NCI-H1436 treated with DMSO at 0.1 percent for 48 hours (cell line): ENCODE measurements around the gene CLDN8.

Experiments
- DNase-seq: peaks from one replicate; lab custom pipeline; 2025; lab: John Stamatoyannopoulos, UW

Gene CLDN8

DNA sequence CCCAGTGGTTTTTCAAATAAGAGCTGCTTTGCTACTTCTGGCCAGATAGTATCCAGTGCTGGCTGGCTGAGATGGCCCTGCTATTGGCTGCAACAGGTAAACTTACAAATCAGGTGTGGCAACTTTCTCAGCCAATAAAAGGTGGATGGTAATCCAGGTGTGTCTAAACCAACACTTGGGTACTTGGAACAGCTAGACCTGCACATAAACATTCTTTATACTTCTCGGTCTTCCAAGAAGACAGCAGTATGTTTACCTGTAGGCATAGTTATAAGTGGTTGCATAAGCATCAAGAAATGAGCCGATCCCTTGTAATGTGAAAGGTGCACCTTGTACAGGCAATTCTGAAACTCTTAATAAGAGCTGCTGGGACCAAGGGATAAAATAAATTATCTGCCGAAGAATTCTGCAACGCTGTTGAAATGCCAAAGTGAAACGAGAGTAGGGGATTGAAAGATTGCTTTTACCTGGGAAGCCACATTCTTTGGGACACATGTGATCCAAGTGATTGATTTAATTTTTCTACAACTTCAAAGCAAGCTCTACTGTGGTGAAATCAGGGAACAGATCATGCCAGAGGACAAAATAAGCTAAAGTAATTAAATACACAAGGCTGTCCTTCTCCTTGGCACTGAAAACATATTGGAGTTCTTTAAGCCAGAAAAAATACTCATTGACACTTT, at the start of gene CLDN8:
TSS of gene CLDN8 (minus strand) at position 57 of the 683 bp plus-strand sequence. CDS start 172 bp downstream, outside the sequence.
- DNase-seq: no peak

DNA sequence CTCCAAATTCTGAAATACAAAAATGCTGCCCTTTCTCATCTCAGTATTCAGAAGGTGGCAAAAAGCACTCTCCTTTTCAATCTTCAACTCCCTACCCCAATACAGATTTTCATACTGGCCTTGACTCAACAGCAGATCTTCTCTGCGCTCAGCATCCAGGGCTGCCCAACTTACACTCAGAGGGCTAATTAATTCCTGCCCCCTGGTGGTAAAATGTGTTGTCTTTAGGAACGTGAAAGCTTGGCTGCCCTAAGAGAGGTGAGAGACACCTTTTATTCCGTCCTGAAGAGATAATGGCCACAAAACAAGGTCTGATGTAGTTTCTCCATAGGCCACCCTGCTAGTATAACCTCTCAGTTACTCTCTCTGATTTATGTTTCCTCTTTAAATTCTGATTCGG, 41.9 kb upstream of the CLDN8 start:
- no peak for DNase-seq

DNA sequence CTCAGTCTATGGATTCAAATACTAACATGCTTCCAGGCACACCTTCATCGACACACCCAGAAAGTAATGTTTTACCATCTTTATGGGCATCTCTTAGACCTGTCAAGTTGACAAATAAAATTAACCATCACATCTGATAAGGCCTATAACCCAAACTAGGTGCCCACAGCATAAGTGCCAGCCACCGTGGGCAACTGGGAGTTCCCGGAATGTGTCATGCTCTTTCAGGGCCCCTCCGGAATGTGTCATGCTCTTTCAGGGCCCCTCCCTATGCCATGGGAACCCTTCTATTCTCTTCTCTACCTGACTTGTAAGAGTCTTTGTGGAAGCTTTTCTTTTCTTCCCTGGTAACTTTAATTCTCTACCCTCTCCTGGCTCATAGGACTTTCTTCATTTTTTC, 40.2 kb upstream of the CLDN8 start:
- DNase-seq: no peak

DNA sequence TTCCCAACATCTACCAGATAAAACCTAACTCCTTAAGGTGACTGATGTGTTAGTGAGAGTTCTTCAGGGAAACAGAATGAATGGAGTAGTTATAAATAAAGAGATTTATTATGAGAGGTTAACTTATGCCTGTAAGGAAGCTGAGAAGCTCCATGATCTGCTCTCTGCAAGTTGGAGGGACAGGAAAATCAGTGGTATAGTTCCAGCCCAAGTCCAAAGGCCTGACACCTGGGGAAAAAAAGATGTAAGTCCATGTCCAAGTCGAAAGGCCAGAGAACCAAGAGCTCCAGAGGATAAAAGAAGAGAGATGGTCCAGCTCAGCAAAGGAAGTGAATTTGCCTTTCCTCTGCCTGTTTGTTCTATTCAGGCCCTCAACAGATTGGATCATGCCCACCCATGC, 39.8 kb upstream of the CLDN8 start:
- no peak for DNase-seq

DNA sequence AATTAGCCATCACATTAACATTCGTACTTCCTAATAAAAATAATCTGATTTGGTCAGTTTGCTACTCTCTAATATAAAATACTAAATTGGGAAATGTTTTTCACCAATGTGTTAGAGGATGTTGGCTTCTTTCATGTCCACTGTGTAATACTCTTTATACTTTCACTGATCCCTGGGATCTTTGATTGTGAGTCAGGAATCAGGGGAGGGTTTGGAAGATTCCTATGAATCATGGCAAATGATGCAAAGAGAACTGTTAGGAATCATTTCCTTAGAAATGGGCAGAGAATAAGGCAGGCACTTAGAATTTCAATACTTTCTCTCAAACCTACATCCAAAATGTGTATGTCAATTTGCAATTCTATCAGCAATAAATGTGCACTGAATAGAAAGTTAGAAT, 35.9 kb upstream of the CLDN8 start:
- DNase-seq: no peak

DNA sequence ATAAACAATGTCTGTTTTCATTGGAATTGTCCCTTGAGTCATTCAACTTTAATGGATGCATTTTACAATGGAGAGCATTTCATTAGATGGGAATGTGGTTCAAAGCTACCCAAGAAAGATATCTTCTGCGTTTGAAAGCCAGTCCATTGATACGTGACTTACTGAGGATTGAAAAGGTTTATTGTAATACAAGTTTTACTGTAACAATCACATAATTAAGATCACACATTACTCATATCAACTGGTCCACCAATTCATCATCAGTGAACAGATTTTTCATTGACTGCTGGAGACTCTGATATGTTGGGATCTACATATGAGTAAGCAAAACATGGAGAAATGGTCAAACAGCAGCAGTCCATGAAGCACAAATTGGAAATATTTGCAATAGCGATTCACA, 34.0 kb upstream of the CLDN8 start:
- DNase-seq: no peak

DNA sequence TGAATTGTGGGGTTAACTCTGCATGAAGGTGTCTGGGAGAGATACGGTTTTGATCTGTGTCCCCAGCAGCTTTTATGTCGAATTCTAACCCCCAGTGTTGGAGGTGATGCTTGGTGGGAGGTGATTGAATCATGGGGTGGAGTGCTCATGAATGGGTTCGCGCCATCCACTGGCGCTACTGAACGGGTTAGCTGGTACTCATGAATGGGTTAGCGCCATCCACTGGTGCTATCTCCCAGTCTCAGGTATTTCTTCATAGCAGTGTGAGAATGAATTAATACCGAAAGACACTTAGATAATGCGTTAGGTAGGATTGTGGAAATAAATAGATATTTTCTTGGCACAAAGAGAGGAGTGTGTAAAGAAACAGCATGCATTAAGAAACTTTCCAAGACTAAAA, 32.9 kb upstream of the CLDN8 start:
- no peak for DNase-seq

DNA sequence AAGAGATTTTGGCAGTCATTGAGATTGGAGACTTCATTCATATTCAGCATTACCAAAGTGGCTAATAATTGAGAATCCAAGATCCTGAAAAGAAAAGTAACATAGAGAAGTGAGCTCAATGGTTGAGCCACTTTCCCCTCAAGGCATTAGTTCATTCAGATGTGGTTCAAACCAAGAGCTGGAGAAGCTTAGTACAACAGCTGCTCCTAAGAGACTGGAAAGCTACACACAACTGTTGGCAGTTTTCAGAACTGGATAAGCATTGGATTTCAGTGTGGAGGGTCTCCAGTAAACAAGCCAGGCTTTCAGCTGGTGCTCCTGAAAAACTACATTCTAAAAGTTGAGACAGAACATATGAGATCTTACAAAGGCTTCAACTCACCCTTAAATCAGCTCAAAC, 29.2 kb upstream of the CLDN8 start:
- DNase-seq: no peak

DNA sequence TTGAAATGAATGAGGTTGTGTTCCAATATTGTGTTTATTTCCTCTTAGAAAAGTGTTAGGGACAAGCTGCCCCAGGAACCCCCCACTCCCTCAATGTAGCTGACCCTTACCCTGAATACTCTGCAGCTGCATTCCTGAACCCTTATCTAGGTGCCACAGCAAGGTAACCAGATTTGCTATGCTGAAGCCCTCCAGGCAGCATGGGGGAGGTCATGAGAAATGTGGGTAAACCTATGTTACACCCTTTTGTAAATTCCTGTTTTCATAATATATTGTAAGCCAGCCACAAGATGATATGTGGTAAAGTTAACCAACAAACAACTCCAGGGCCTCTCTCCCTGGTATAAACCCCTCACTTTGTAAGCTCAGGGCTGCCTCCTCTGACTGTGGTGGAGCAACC, 27.8 kb upstream of the CLDN8 start:
- DNase-seq: no peak

DNA sequence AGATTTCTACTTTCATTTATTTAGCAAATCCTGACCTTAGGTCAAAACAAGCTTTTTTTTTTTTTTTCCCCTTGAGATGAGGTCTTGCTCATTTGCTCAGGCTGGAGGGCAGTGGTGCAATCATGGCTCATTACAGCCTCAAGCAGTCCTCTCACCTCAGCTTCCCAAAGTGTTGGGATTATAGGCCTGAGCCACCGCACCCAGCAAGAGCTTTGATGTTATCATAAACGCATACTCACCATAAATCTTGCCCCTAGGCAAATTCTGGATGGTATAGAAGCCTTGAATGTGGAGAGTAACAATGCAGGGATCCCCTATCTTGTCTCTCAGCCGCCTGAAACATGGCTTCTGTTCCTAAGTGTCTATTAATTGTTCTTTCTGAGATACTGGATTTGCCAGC, 24.8 kb upstream of the CLDN8 start:
- DNase-seq: no peak

DNA sequence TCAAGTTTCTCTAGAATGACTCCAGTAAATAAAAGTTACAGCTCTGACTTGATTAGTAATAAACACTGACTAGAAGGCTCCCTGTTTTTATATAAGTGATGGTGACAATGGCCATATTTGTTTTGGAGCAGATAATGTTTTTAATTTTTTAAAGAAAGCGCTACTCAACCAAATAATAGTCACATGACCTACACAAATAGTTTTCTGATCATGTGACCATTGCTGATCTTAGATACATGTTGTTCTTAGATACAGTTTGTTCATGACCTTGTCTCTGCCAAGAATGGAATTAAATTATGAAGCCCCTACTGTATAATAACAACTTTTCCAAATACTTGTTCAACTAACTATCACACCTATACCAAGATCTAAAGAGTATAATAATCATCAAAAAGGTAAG, 22.3 kb upstream of the CLDN8 start:
- no peak for DNase-seq

DNA sequence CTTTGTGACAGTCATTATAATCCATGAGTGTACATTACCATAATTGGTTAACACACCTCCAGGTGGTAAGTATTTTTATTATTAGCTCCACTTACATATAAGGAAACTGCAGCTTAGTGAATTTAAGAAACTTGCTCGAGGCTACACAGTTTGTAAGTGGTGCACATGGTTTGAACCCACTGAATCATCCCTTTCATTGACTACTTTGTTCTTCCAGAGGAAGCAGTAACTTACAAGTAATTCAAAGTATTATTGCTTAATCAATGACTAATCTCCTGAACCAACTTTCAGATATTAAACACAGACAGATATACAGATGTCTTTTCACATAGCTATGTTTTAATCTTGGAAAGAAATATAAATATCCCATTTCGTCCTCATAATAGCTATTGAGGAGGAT, 18.7 kb upstream of the CLDN8 start:
- no peak for DNase-seq

DNA sequence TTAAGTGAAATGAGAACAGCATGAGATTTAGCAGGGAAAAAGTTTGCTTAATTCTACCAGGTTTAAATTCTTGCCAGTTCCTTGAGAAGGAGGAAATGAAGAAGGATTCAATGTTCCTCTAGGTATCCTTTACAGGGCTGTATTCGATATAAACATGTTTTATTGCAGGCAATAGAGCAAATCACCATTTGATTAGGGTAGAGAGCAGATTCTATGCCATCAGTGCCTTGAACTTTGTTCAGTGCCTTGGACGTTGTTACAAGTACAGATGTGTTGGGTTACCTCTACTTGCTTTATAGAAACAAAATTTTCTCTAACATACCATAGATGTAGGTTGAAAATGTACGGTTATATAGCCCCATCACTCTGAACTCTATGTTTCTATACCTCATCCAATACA, 18.2 kb upstream of the CLDN8 start:
- DNase-seq: no peak

DNA sequence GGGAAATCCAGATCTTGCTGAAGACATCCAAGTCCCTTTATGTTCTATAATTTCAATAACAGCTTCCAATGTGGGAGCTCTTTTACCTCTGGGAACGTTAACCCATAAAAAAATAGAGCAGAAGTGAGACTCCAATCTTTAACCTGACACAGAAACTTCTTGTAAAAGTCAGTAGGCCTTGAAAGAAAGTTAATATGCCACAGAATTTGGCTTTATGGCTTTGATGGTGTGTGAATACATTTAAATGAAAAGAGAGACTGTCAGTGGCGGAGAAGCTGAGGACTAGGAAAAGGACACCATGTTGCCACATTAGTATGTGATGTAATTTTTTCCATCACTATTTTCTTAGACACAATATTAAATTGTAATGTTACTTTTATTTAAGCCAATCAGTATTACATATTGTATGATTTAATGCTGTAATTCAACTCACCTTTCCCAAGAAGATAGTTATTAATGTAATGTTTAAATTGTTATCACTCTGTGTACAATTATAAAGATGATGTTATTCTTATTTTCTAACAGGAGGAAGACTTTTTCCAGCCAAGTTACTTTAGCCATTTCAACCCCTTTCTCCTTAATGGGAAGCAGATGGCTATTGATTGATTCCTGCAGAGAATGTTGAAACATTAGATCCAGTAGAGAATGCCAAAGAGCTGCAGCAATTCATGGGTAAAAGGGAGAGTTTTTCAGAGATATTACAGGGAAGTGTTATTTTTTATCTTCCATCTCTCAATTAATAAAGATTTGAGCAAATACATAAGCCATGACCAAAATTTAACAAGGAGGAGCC, 17.5 kb upstream of the CLDN8 start:
- DNase-seq: no peak

DNA sequence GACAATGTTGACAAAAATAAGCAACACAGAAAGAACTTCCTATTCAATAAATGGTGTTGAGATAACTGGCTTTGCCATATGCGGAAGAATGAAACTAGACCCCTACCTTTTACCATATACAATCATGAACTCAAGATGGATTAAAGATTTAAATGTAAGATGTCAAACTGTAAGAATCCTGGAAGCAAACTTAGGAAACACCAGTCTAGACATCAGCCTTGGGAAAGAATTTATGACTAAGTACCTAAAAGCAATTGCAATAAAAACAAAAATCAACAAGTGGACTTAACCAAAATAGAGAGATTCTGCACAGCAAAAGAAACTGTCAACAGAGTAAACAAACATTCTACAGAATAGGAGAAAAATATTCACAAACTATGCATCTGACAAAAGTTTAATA, 16.1 kb upstream of the CLDN8 start:
- no peak for DNase-seq

DNA sequence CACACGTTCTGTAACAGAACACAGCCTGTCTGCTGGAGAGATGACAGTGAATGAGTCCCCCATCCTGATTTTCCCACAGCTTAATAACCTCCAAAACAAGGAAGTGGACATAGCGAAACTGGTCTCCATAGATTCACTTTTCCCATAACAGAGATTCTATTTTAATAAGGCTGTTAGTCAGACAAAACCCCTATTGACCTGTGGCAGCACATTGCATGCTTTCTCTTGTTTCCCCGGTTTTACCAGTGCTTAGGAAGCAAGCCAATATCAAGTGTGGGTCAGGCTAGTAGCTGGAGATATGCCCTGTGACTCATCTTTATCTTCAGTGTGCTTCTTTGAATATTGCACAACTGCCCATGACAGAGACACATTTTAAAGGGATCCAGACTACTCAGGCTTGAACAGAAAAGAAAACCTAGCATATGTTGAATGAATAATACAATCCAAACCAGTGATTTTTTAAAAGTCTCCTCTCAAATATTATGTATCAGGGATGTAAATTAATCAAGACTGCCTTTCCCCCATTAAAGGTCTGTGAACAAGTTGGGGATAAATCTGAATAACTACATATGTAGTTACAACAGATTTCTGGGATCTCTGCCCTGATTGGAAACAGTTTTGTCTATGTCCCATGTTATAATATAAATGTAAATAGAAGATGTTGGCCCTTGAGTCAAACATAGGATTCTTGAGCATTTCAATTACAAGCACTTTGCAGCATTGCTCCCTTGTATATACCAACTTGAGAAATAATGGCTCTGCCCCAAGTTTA, 11.9 kb upstream of the CLDN8 start:
- no peak for DNase-seq

DNA sequence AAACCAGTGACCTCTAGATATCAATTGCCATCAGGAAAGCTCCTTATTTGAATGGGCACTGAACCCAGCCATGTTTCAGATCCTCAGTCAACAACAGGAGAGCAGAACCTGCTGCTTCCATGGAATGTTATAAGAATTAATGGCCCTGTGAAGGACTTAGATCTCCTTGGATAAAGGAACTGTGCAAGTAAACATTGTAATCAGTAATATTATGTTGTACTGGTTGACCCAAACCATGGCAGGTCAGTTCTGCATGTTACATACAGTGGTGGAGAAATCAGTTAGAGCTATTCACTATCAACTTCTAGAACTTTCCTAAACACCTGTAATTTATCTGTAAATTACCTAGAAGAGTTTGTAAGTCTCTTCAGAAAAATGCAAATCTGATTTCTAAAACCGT, 11.2 kb upstream of the CLDN8 start:
- no peak for DNase-seq

DNA sequence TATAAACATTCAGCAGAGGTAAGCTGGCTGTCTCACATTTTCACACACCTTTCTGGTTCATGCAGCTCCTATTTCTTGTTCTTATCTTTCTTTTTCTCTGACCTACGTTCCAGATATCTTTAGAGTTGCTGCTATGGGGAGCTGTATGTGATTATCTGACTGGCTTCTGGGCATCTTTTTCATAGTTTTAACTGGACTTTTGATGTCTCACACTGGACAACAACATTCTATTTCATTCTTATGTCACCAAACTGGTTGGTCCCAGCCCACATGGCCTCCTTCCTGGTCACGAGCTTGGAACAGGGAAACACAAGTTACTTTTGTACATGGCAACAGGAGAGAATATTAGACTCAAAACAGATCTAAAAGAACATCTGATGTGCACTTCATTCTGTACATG, 7.7 kb upstream of the CLDN8 start:
- DNase-seq: no peak

DNA sequence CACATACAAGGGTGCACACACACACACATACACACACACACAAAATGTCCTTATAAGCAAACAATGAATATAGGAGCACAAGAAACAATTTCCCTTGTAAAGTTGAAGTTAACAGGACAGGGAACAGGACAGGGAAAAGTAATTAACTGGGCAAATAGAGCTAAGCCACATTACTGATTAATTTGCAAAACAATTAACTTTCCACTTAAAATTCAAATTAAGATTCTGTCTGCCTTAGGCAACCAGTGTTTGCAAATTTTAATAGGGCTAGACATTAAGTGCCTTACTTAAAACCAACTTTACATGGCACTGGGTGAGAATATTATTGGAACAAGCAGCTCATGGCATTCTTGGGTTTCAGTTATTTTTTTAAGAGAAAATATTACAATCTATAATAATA, 6.8 kb upstream of the CLDN8 start:
- DNase-seq: no peak

DNA sequence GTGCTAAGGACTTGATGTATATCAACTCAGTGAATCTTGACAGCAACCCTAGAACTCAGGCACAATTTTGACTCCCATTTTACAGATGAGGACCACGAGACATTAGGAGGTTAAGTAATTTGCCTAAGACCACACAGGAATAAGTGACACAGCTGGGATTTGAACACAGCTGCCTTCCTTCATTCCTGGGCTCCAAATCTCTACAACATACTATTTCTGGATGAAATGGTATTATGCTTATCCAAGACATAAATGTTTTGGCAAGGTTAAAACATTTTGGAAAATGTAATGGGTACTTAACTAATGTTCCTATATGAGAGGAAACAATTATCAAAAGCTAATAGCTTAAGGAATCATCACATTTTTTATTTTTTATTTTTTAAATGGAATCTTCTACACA, 4.8 kb downstream of the CLDN8 start:
- DNase-seq: no peak

DNA sequence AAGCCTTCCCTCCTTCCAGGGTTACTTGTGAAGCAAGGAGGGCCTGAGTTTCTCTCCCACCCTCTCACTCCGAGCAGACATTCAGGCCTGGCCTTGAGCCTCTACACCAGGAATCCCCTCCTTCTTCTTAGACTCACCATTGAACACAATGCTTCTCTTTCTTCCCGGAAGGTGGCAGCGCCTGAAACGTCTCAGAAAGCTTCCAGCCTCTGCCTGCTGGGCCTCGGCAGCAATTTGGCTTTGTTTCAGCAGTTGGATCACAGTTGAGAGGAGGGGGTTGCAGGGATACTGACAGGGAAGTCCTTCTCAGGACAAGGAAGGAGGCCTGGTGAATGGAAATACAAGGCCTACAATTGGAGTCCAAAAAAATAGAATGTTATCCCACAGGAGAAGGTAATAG, 6.3 kb downstream of the CLDN8 start:
- DNase-seq: no peak

DNA sequence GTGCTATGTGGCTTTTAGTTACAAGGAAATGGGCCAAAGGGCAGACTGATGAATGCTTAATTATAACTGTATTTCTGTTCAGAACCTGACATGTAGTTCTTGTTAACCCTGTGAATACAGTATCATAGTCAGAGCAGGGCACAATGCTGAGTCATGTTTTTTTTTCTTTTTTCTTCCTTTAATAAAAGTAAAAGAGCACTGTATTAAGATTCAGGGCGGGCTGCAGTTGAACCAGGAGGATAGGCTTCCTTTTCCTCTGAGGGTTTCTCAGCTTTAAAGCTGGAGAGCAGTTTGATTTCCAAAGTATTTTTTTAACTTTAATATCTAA, 8.7 kb downstream of the CLDN8 start:
- no peak for DNase-seq

DNA sequence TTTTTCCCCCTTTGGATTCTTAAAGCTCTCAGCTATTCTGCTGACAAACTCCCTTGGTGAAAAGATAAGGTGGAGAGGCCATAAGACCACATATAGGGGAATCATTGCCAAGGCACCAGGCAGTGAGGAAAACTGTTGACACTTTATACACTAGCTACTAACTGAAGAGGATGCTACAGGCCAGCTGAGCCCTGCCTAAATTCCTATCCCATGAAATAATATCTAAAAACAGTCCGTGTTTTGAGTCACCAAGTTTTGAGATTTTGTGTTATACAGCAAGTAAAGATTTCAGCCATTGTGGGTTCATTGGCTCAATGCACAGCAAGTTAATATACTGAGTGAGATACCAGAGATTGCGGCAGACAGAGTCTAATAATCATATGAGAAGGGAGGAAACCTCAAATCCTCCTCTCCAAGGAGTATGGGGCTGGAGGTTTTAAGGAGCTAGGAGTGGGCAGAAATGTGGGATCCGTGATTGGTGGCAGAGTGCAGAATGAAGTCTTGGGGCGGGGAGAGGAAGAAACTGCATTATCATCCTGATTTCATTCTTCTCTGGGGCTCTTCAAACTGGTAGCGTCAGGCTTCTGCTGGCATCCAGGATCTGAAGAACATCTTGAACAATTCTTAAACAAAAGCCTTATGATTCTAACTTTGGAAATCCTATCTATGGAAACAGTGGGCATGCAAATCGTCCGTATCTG, 9.2 kb downstream of the CLDN8 start:
- DNase-seq: no peak
